ENCODE results near the gene SLC38A8.

The SLC38A8 gene

DNA sequence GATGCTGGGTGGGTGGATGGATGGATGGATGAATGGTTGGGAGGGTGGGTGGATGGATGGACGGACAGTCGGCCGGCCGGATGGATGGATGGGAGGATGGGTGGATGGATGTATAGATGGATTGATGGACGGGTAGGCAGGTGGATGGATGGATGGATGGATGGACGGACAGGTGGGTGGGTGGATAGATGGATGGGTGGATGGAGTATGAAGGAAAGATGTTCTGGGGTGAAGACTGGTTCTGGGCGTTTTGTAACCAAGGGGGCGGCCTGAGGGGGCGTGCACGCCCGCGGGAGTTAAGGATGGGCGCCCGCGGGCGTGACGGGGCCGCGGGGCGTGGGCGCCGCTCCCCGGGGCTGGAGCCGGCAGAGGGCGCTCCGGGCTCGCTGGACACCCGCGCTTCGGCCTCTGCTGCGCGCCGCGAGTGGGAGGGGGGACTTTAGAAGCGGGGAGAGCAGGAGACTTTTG lies 74.7 kb downstream of the SLC38A8 start, which contains the start of gene NECAB2:
Gene NECAB2, plus strand, starts transcription at position 407 of the 468 bp plus-strand sequence. CDS start 405 bp downstream, outside the sequence.
- DNase-seq = peak in 2 of 3 experiments; percentile 29 to 67

DNA sequence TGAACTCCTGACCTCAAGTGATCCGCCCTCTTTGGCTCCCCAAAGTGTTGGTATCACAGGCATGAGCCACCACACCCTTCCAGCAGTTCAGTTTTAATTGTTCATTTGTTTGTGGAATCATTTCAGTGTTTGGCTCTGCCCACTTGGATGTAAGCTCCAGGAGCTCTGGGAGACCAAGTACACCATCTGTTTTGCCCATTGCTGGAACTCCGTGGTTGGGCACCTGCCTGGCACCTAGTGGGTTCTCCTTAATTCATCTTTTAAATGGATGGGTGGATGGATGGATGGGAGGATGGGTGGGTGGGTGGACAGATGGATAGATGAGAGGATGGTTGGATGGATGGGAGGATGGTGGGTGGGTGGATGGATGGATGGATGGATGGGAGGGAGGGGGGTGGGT lies 75.5 kb downstream of the SLC38A8 start:
- no peak for DNase-seq

DNA sequence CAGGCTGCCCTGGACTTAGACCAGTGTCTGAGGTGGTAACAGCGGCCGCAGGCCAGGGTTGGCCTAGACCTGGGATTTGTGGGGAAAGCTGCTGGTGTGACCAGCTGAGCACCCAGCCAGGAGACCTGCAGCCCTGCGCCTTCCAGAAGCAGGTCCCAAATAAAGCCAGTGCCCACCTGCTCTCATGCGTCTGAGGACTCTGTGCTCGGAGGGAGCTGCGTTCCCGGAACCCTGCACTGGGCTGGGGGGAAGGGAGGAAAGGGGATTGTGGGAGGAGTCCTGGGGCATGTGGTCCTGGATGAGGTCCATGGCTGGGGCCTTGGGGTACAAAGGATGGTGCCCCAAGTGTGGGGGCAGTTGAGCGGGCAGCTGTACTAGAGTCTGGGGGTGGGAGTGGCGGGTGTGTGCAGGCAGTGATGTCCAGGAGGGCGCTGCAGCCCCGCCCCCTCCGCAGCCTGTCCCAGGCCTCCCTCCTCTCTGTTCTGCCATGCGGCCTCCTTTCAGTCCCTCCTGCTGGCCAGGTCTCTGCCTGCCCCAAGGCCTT lies 76.4 kb downstream of the SLC38A8 start:
- DNase-seq = no peak

DNA sequence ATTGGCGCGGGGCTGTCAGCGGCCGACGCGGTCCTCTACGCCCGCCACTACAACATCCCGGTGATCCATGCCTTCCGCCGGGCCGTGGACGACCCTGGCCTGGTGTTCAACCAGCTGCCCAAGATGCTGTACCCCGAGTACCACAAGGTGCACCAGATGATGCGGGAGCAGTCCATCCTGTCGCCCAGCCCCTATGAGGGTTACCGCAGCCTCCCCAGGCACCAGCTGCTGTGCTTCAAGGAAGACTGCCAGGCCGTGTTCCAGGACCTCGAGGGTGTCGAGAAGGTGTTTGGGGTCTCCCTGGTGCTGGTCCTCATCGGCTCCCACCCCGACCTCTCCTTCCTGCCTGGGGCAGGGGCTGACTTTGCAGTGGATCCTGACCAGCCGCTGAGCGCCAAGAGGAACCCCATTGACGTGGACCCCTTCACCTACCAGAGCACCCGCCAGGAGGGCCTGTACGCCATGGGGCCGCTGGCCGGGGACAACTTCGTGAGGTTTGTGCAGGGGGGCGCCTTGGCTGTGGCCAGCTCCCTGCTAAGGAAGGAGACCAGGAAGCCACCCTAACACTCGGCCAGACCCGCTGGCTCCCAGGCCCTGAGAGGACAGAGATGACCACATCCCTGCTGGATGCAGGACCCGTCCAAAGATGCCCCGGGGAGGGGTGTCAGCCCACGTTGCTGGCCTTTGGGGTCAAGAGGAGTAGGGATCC lies 77.0 kb downstream of the SLC38A8 start:
- DNase-seq = no peak

DNA sequence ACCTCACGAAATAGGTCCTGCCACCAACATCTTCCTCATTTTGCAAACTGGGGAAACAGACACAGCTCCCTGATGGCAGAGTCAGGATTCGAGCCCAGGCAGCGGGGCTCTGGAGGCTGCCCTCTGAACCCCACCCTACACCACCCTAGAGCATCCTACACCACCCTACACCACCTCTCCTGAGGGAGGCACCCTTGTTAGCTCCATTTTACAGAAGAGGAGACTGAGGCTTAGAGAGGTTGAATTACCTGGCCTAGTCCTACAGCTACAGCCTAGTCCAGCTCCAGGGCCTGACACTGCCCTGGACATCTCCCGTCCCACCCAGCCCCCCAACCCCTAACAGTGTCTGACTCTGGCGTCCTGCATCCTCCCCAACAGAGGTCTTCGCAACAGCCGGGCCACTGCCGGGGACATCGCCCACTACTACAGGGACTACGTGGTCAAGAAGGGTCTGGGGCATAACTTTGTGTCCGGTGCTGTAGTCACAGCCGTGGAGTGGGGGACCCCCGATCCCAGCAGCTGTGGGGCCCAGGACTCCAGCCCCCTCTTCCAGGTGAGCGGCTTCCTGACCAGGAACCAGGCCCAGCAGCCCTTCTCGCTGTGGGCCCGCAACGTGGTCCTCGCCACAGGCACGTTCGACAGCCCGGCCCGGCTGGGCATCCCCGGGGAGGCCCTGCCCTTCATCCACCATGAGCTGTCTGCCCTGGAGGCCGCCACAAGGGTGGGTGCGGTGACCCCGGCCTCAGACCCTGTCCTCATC lies 77.7 kb downstream of the SLC38A8 start:
- no peak for DNase-seq

DNA sequence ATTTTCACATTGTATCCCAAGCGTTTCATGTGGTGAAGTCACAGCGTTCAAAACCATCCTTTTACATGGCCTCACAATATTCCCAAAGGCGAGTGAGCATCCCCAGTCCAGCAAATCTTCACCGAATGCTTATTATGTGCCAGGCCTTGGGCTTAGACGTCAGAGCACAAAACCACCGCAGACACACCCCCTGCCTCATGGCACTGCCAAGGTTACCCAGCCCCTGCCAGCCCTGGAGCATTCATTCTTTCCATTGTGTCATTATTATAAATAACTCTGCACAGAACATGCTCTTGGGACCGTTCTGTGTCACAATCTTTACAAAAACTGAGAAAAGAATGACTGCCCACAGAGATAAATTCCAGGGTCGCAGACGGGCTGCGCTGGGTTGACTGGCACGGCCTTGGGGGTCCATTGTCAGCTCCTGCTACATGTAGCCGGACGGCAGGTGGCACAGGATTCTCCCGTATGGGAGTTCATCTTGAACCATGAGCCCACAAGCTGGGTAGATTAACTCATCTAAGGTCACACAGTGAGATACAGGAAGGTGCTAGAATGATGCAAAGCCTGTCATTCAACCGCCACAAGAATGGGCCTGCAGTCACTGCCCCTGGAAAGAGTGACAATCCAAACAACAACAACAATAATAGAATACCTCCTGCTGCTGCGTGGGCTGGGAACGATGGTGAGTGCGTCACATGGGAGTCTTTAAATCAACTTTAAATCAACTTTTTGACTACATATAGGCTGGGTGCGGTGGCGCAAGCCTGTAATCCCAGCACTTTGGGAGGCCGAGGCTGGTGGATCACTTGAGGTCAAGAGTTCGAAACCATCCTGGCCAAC lies 79.1 kb downstream of the SLC38A8 start:
- no peak for DNase-seq

DNA sequence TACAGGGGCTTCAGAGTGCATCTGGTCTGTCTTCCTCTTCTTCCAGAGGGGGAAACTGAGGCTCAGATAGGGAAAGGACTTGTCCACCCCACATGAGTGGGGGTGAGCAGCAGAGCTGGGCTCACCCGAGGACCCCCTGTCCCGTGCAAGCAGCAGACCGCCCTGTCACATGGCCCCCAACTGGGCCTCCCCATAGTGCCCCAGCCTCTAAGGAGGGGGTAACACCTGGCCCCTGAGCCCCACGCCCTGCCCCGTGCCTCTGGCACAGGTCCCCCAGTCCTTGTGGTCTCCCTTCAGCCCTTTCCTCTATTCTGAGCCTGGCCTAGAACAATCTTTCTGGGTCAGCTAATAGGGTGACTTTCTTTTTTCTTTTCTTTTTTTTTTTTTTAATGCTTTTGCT lies 81.0 kb downstream of the SLC38A8 start:
- no peak for DNase-seq

DNA sequence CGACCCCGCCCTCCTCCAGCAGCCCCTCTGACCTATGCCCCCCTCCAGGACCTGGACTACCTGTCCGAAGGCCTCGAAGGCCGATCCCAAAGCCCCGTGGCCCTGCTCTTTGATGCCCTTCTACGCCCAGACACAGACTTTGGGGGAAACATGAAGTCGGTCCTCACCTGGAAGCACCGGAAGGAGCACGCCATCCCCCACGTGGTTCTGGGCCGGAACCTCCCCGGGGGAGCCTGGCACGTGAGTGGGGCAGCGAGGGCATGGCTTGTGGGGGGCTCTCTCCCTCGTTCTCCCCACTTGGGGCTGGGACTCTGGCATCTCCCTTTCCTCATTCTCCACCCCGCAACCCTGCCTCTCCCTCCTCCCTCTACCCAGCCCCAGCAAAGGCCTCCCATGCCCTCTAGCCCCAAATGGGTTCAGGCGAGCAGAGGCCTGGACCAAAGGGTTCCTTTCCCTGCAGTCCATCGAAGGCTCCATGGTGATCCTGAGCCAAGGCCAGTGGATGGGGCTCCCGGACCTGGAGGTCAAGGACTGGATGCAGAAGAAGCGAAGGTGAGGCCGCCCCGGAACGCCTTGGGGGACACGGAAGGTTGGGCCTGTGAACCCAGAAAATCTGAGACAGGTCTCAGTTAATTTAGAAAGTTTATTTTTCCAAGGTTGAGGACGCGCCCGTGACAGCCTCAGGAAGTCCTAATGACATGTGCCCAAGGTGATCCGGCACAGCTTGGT lies 81.9 kb downstream of the SLC38A8 start:
- no peak for DNase-seq
